Suppressor macrophage (primary cell): ENCODE results near the gene POLR1F.

ENCODE experiments used
- DNase-seq, 4 experiments: peaks; one replicate each; pipeline ENCODE4 v3.0.0-alpha.2; 2020 to 2022

Gene POLR1F

GRCh38 chr7:19674266-19674960 lies 34.4 kb downstream of the POLR1F start:
- DNase-seq = no peak

DNA sequence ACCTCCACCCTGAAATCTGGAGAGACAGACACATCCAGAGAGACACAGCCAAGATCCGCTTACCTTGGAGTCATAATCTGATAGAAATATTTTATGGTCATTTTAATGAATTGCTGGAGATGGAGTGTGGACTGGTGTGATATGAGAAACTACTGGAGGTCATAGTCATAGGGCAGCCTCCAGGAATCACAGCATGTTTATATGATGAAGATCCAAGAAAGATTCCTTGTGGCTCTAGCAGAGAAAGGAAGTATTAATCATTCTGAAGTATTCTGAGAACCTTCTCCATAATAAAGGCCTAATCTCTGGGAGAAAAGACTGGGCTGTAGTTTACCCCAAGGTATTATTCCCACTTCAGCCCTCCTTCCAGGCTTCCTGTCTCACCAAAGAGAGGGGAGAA lies 38.0 kb downstream of the POLR1F start:
- DNase-seq = no peak

- DNase-seq = peak in 3 of 4 experiments; percentile 5 to 57 (median 34)
Observed at GRCh38 chr7:19665399-19666008, 43.3 kb downstream of the POLR1F start.

GRCh38 chr7:19663816-19664462 lies 44.9 kb downstream of the POLR1F start:
- no peak for DNase-seq

GRCh38 chr7:19648791-19649190 lies 60.0 kb downstream of the POLR1F start:
- DNase-seq = no peak
